Thyroid gland (tissue), 4 donors: Measurements from ENCODE around the gene TMIGD2. TPM values are rescaled to one million over a fixed set of nuclear protein-coding genes. Genes with fewer than 3 reads are reported as not detected.

ENCODE experiments used
- DNase-seq, 2 donors: peaks; one replicate each; pipeline ENCODE4 v3.0.0-alpha.2; 2019
- H3K27ac ChIP-seq, 3 donors: fragments of 200-600 bp; sonication (generic); 1 replicate in 2 of 3; 2 replicates in 1 of 3; pipeline ENCODE4 v1.5.1; 2016 to 2019; ENCODE audit warnings: mild to moderate bottlenecking in 1 of 3, moderate library complexity in 1 of 3
- H3K27me3 ChIP-seq: fragments of 200-600 bp; sonication (generic); one replicate; pipeline ENCODE4 v1.5.1; 2019
- H3K36me3 ChIP-seq, 2 donors: fragments of 200-600 bp; sonication (generic); one replicate each; pipeline ENCODE4 v1.5.1; 2016 to 2019
- H3K4me1 ChIP-seq, 2 donors: fragments of 200-600 bp; sonication (generic); one replicate each; pipeline ENCODE4 v1.5.1; 2017 to 2019
- H3K4me3 ChIP-seq, 3 donors: fragments of 200-600 bp; sonication (generic); replicated peaks in 1 of 3; 1 replicate in 2 of 3; 2 replicates in 1 of 3; pipeline ENCODE4 v1.5.1; 2016; ENCODE audit warnings: mild to moderate bottlenecking in 1 of 3
- H3K9me3 ChIP-seq: fragments of 200-600 bp; sonication (generic); one replicate; pipeline ENCODE4 v1.5.1; 2017
- POLR2A ChIP-seq, 2 donors: fragments of 450-650 bp; IDR thresholded peaks; one replicate each; pipeline ENCODE4 v1.6.1; 2017; ENCODE audit warnings: antibody characterized with exemption in 2 of 2, mild to moderate bottlenecking in 2 of 2, moderate library complexity in 1 of 2
- WGBS, 2 donors: methylation state at CpG; one replicate each; pipeline ENCODE4 v1.1.5; 2017; 5-methylcytosine and 5-hydroxymethylcytosine counted together
- intact Hi-C: fragments of 100-400 bp; cut with DNase I; formaldehyde crosslinking; loops from one replicate; pipeline ENCODE4 v1.15.1; 2023
- total RNA-seq, 4 donors: library from RNA; depleted of rRNA; stranded (reverse); fragments of >200 nt; gene quantifications; one replicate each; pipeline ENCODE4 v1.2.3, GENCODE V29; 2016
- TF ChIP-seq, protein P1 (sequence below), 6 experiments: fragments of 200-600 bp in 3 of 6; fragments of 450-650 bp in 3 of 6; sonication (generic) in 3 of 6; IDR thresholded peaks; one replicate each; pipeline ENCODE4 v1.5.1; 2016 to 2019; ENCODE audit warnings: antibody characterized with exemption in 6 of 6, mild to moderate bottlenecking in 2 of 6, inconsistent platforms in 1 of 6, moderate library complexity in 1 of 6

Gene TMIGD2
- total RNA-seq, 4 donors from 2014 or later, result not detected

- Histone ChIP-seq H3K9me3 (no peaks in the 10 kb centered on the region), H3K27ac (no peak overlapping the region), H3K36me3 (no peaks in the 10 kb centered on the region), H3K27me3 (no peaks in the 10 kb centered on the region), H3K4me3 (no peak overlapping the region), H3K4me1 (no peaks in the 10 kb centered on the region)
- no peak for DNase-seq
- 96 to 100% methylated on average over 2 of the region's 2 CpGs for WGBS, 2 donors
- TF ChIP-seq, protein P1, sequence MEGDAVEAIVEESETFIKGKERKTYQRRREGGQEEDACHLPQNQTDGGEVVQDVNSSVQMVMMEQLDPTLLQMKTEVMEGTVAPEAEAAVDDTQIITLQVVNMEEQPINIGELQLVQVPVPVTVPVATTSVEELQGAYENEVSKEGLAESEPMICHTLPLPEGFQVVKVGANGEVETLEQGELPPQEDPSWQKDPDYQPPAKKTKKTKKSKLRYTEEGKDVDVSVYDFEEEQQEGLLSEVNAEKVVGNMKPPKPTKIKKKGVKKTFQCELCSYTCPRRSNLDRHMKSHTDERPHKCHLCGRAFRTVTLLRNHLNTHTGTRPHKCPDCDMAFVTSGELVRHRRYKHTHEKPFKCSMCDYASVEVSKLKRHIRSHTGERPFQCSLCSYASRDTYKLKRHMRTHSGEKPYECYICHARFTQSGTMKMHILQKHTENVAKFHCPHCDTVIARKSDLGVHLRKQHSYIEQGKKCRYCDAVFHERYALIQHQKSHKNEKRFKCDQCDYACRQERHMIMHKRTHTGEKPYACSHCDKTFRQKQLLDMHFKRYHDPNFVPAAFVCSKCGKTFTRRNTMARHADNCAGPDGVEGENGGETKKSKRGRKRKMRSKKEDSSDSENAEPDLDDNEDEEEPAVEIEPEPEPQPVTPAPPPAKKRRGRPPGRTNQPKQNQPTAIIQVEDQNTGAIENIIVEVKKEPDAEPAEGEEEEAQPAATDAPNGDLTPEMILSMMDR (IDR thresholded peaks at IDR 0.05), result no peak
- TF ChIP-seq POLR2A (IDR thresholded peaks at IDR 0.05), result no peak
- intact Hi-C loops, result no loop called here
Measured at GRCh38 chr19:4319067-4319718, 17.0 kb upstream of the TMIGD2 start.

GRCh38 chr19:4318460-4318859, 16.3 kb upstream of the TMIGD2 start:
- TF ChIP-seq, protein P1 (IDR thresholded peaks at IDR 0.05), result no peak
- no peak for TF ChIP-seq POLR2A (IDR thresholded peaks at IDR 0.05)
- 93 to 97% methylated on average over 7 of the region's 7 CpGs for WGBS, 2 donors
- intact Hi-C loops, result no loop called here

DNA sequence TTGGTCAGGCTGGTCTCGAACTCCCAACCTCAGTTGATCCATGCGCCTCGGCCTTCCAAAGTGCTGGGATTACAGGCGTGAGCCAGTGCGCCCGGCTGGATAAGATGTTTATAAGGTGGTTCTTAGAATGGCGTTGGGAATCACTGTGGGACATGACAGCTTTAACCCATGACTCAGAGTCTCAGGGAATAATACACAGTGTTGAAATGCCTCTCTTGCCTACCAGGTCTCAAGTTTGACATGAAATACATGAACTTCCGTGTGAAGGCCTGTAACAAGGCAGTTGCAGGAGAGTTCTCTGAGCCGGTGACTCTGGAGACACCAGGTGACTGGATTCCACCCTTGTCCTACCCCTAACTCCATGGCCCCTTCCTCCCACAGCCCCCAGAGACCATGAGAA, 14.8 kb upstream of the TMIGD2 start:
- Histone ChIP-seq H3K4me1 (no peaks in the 10 kb centered on the region), H3K9me3 (no peaks in the 10 kb centered on the region), H3K27ac (no peak overlapping the region), H3K36me3 (no peaks in the 10 kb centered on the region), H3K27me3 (no peaks in the 10 kb centered on the region), H3K4me3 (no peak overlapping the region)
- intact Hi-C loops, result no loop called here
- 89% methylated on average over 9 of the region's 9 CpGs for WGBS, 2 donors
- TF ChIP-seq POLR2A (IDR thresholded peaks at IDR 0.05), result no peak
- TF ChIP-seq, protein P1 (IDR thresholded peaks at IDR 0.05), result no peak
- DNase-seq, result no peak

More at GRCh38 chr19:4318460-4318859, 16.3 kb upstream of the TMIGD2 start:
- DNase-seq, result no peak
- H3K4me3 ChIP-seq, result no peak overlapping the region
- H3K27ac ChIP-seq, result no peak overlapping the region
- H3K27me3 ChIP-seq, result no peaks in the 10 kb centered on the region
- H3K4me1 ChIP-seq, result no peaks in the 10 kb centered on the region
- H3K9me3 ChIP-seq, result no peaks in the 10 kb centered on the region
- H3K36me3 ChIP-seq, result no peaks in the 10 kb centered on the region

DNA sequence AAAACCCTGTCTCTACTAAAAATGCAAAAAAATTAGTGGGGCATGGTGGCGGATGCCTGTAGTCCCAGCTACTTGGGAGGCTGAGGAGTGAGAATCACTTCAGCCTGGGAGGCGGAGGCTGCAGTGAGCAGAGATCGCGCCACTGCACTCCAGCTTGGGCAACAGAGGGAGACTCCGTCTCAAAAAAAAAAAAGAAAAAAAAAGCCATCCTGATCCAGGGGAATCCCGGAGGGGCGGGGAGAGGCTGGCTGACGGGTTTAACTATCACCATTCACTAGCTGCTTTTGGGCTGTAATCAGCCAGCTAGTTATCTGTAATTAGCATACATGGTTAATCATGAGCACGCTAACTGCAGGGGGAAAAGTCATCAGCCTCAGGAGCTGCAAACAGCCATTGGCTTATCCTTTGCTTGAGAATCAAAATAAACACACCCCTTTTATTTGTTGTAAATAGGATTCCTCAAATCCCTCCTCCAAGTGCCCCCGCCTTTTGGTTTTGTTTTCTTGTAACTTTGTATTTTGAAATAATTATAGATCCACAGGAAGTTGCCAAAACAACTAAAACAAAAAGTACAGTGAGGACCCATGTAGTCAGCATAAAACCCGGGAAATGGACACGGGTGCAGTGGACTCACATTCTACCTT, 11.8 kb upstream of the TMIGD2 start:
- Histone ChIP-seq H3K36me3 (no peaks in the 10 kb centered on the region), H3K27ac (no peak overlapping the region), H3K4me1 (no peaks in the 10 kb centered on the region), H3K9me3 (no peaks in the 10 kb centered on the region), H3K27me3 (no peaks in the 10 kb centered on the region), H3K4me3 (no peak overlapping the region)
- TF ChIP-seq POLR2A (IDR thresholded peaks at IDR 0.05), result no peak
- TF ChIP-seq, protein P1 (IDR thresholded peaks at IDR 0.05), result no peak
- intact Hi-C loops, result no loop called here
- 52 to 64% methylated on average over 12 of the region's 12 CpGs for WGBS, 2 donors
- DNase-seq, result no peak
